Ovary (tissue), 3 donors: Measurements from ENCODE around the gene KCNIP3.
"Not testable (repeated sequence)": the region's sequence is repeated elsewhere in the genome, so short reads cannot be mapped to it uniquely, and the experiment has no call there.

Experiments
- CTCF ChIP-seq, 3 donors: fragments of 450-650 bp in 2 of 3; fragments of 200-600 bp in 1 of 3; IDR thresholded peaks; one replicate each; pipeline versions ENCODE4 v1.5.1 to v1.8.0; 2016 to 2022; ENCODE audit warnings: antibody characterized with exemption in 3 of 3, mild to moderate bottlenecking in 1 of 3
- EP300 ChIP-seq: sonication (generic); formaldehyde crosslinking; IDR thresholded peaks from one replicate; pipeline ENCODE4 v1.6.1; 2017; ENCODE audit warnings: antibody characterized with exemption
- POLR2A ChIP-seq: fragments of 450-650 bp; IDR thresholded peaks from one replicate; pipeline ENCODE4 v1.6.1; 2017; ENCODE audit warnings: antibody characterized with exemption, mild to moderate bottlenecking, moderate library complexity
- donor health status: DM: no; HTN: no; CAD: no.

- not testable (repeated sequence) for TF ChIP-seq CTCF (IDR thresholded peaks at IDR 0.05); POLR2A; EP300
Observed at GRCh38 chr2:95415138-95415537, 118.0 kb downstream of the KCNIP3 start.
